GM18511 (cell line): Measurements from ENCODE around the gene DEPP1.
"Not testable (repeated sequence)": the region's sequence is repeated elsewhere in the genome, so short reads cannot be mapped to it uniquely, and the experiment has no call there.

Experiments used
- ATAC-seq: cut with Tn5 transposase; IDR thresholded peaks from one replicate; pipeline ENCODE4 v1.9.1; 2021; ENCODE audit warnings: mild to moderate bottlenecking, moderate library complexity; ENCODE audit not compliant: unreplicated experiment

DEPP1 gene

GRCh38 chr10:44978570-44979280, at the start of gene DEPP1:
Gene DEPP1 (minus strand): TSS chr10:44978809. CDS start chr10:44978030, 779 bp downstream.
- ATAC-seq: no peak

- no peak for ATAC-seq
Measured at GRCh38 chr10:45023426-45023825, 44.8 kb upstream of the DEPP1 start.

GRCh38 chr10:45015590-45015989, 37.0 kb upstream of the DEPP1 start:
- ATAC-seq: no peak

- ATAC-seq: not testable (repeated sequence)
Measured at GRCh38 chr10:45014557-45014956, 35.9 kb upstream of the DEPP1 start.

GRCh38 chr10:45008524-45009161, 30.0 kb upstream of the DEPP1 start:
- peak; percentile 91 for ATAC-seq

- ATAC-seq: no peak
Measured at GRCh38 chr10:45006276-45007030, 27.8 kb upstream of the DEPP1 start.

- no peak for ATAC-seq
Measured at GRCh38 chr10:45005284-45005683, 26.7 kb upstream of the DEPP1 start.

GRCh38 chr10:45004661-45005060, 26.1 kb upstream of the DEPP1 start:
- ATAC-seq: no peak

GRCh38 chr10:45003432-45004000, 24.9 kb upstream of the DEPP1 start:
- ATAC-seq: no peak

GRCh38 chr10:45001381-45002148, 23.0 kb upstream of the DEPP1 start:
- ATAC-seq: peak; percentile 82

GRCh38 chr10:45000752-45001380, 22.3 kb upstream of the DEPP1 start, which contains the start of gene ZNF22:
Gene ZNF22 (plus strand): TSS chr10:45000923. CDS start chr10:45003369, 2,446 bp downstream.
- peak; percentile 81 for ATAC-seq

GRCh38 chr10:45000138-45000751, 21.6 kb upstream of the DEPP1 start:
- ATAC-seq: peak; percentile 6

- ATAC-seq: no peak
Measured at GRCh38 chr10:44998146-44998631, 19.6 kb upstream of the DEPP1 start.

GRCh38 chr10:44997105-44997748, 18.6 kb upstream of the DEPP1 start:
- ATAC-seq: no peak

GRCh38 chr10:44995914-44996669, 17.5 kb upstream of the DEPP1 start:
- no peak for ATAC-seq

GRCh38 chr10:44995581-44995913, 16.9 kb upstream of the DEPP1 start:
- ATAC-seq: no peak

- ATAC-seq: no peak
Measured at GRCh38 chr10:44994752-44995530, 16.3 kb upstream of the DEPP1 start.
